Breast epithelium (tissue), 4 donors: ENCODE measurements around the gene SYK. TPM values are rescaled to one million over a fixed set of nuclear protein-coding genes. Genes with fewer than 3 reads are reported as not detected.
"Not testable (repeated sequence)": the region's sequence is repeated elsewhere in the genome, so short reads cannot be mapped to it uniquely, and the experiment has no call there.

ENCODE experiments used
- DNase-seq, 2 donors: peaks; one replicate each; pipeline ENCODE4 v3.0.0-alpha.2; 2019; ENCODE audit warnings: low spot score in 2 of 2
- H3K27ac ChIP-seq, 2 donors: fragments of 200-600 bp; sonication (generic) in 1 of 2; one replicate each; pipeline ENCODE4 v1.5.1; 2016 to 2019; ENCODE audit warnings: mild to moderate bottlenecking in 1 of 2
- H3K27me3 ChIP-seq, 2 donors: fragments of 200-600 bp; sonication (generic) in 1 of 2; one replicate each; pipeline versions ENCODE4 v1.5.1 to v1.6.0; 2017 to 2019; ENCODE audit warnings: control low read depth in 1 of 2, mild to moderate bottlenecking in 1 of 2
- H3K36me3 ChIP-seq: fragments of 200-600 bp; one replicate; pipeline ENCODE4 v1.5.1; 2019
- H3K4me1 ChIP-seq, 2 donors: fragments of 200-600 bp; sonication (generic); one replicate each; pipeline ENCODE4 v1.5.1; 2016 to 2019; ENCODE audit warnings: control low read depth in 1 of 2
- H3K4me3 ChIP-seq, 3 donors: fragments of 200-600 bp; sonication (generic); 1 replicate in 2 of 3; 2 replicates in 1 of 3; pipeline ENCODE4 v1.5.1; 2016 to 2019; ENCODE audit warnings: mild to moderate bottlenecking in 3 of 3, moderate library complexity in 2 of 3
- H3K9me3 ChIP-seq, 2 donors: fragments of 200-600 bp; sonication (generic) in 1 of 2; one replicate each; pipeline ENCODE4 v1.5.1; 2016 to 2019; ENCODE audit warnings: control low read depth in 1 of 2
- CTCF ChIP-seq, 3 donors: fragments of 450-650 bp; IDR thresholded peaks; one replicate each; pipeline ENCODE4 v1.5.1; 2016 to 2017; ENCODE audit warnings: antibody characterized with exemption in 3 of 3, mild to moderate bottlenecking in 3 of 3, moderate library complexity in 3 of 3
- POLR2A ChIP-seq: fragments of 450-650 bp; IDR thresholded peaks from one replicate; pipeline ENCODE4 v1.6.1; 2016; ENCODE audit warnings: antibody characterized with exemption, mild to moderate bottlenecking, moderate library complexity
- POLR2AphosphoS5 ChIP-seq, 3 donors: sonication (generic); formaldehyde crosslinking; IDR thresholded peaks; one replicate each; pipeline ENCODE4 v1.6.1; 2017; ENCODE audit warnings: antibody characterized with exemption in 3 of 3
- intact Hi-C: fragments of 100-400 bp; cut with DNase I; formaldehyde crosslinking; loops from one replicate; pipeline ENCODE4 v1.15.1; 2023; ENCODE audit warnings: low total_unique reads
- total RNA-seq, 3 donors: library from RNA; depleted of rRNA; stranded (reverse); fragments of >200 nt; gene quantifications; one replicate each; pipeline ENCODE4 v1.1.0, GENCODE V29; 2016

SYK gene
- total RNA-seq, 3 donors from 2014 or later = 11.8 to 37.8 (median 25.9) TPM

GRCh38 chr9:90881648-90882047 is 80.0 kb downstream of the SYK start:
- no peak for DNase-seq
- H3K27ac ChIP-seq = no peak overlapping the region
- no peaks in the 10 kb centered on the region for H3K27me3 ChIP-seq
- no peaks in the 10 kb centered on the region for H3K4me1 ChIP-seq
- H3K4me3 ChIP-seq = no peak overlapping the region
- H3K9me3 ChIP-seq = peaks cover 0 to 5% of the 10 kb centered on the region in 2 donors
- H3K36me3 ChIP-seq = no peaks in the 10 kb centered on the region
- TF ChIP-seq POLR2AphosphoS5 (IDR thresholded peaks at IDR 0.05) (no peak), CTCF (IDR thresholded peaks at IDR 0.05) (no peak), POLR2A (no peak)
- intact Hi-C loops = loop anchor here (5.0 kb wide), 1 partner anchor 736 kb away; no protein-coding TSS in a partner anchor

GRCh38 chr9:90882991-90883600 is 81.5 kb downstream of the SYK start:
- H3K27ac ChIP-seq = no peak overlapping the region
- H3K36me3 ChIP-seq = no peaks in the 10 kb centered on the region
- no peak for DNase-seq
- no peaks in the 10 kb centered on the region for H3K27me3 ChIP-seq
- intact Hi-C loops = loop anchor here (5.0 kb wide), 1 partner anchor 734 kb away; no protein-coding TSS in a partner anchor
- TF ChIP-seq POLR2AphosphoS5 (IDR thresholded peaks at IDR 0.05) = no peak
- no peak for TF ChIP-seq POLR2A
- TF ChIP-seq CTCF (IDR thresholded peaks at IDR 0.05) = no peak
- H3K4me3 ChIP-seq = no peak overlapping the region
- no peaks in the 10 kb centered on the region for H3K4me1 ChIP-seq
- peaks cover 0 to 5% of the 10 kb centered on the region in 2 donors for H3K9me3 ChIP-seq

- H3K4me3 ChIP-seq = no peak overlapping the region
- H3K27me3 ChIP-seq = no peaks in the 10 kb centered on the region
- TF ChIP-seq CTCF (IDR thresholded peaks at IDR 0.05) (no peak), POLR2AphosphoS5 (IDR thresholded peaks at IDR 0.05) (no peak), POLR2A (no peak)
- H3K9me3 ChIP-seq = peaks cover 0 to 5% of the 10 kb centered on the region in 2 donors
- H3K4me1 ChIP-seq = no peaks in the 10 kb centered on the region
- no peak for DNase-seq
- intact Hi-C loops = loop anchor here (5.0 kb wide), 1 partner anchor 734 kb away; no protein-coding TSS in a partner anchor
- no peak overlapping the region for H3K27ac ChIP-seq
- no peaks in the 10 kb centered on the region for H3K36me3 ChIP-seq
Observed at GRCh38 chr9:90883661-90884060, 82.0 kb downstream of the SYK start.

GRCh38 chr9:90884178-90884577 is 82.6 kb downstream of the SYK start:
- intact Hi-C loops = loop anchor here (5.0 kb wide), 1 partner anchor 733 kb away; no protein-coding TSS in a partner anchor
- no peak for DNase-seq
- peaks cover 0 to 5% of the 10 kb centered on the region in 2 donors for H3K9me3 ChIP-seq
- no peak overlapping the region for H3K27ac ChIP-seq
- no peaks in the 10 kb centered on the region for H3K36me3 ChIP-seq
- no peak overlapping the region for H3K4me3 ChIP-seq
- no peaks in the 10 kb centered on the region for H3K27me3 ChIP-seq
- no peaks in the 10 kb centered on the region for H3K4me1 ChIP-seq
- TF ChIP-seq POLR2AphosphoS5 (IDR thresholded peaks at IDR 0.05) (no peak), CTCF (IDR thresholded peaks at IDR 0.05) (no peak), POLR2A (no peak)

- H3K4me3 ChIP-seq, intact Hi-C loops, H3K27me3 ChIP-seq, H3K4me1 ChIP-seq, DNase-seq, H3K27ac ChIP-seq, H3K9me3 ChIP-seq, H3K36me3 ChIP-seq: not testable (repeated sequence)
Observed at GRCh38 chr9:90886868-90887267, 85.2 kb downstream of the SYK start.
